Esophagus squamous epithelium (tissue), 4 donors: ENCODE measurements around the gene CEP170B.

Experiments used
- POLR2A ChIP-seq, 4 donors: fragments of 450-650 bp; IDR thresholded peaks; one replicate each; pipeline ENCODE4 v1.6.1; 2017; ENCODE audit warnings: antibody characterized with exemption in 4 of 4, mild to moderate bottlenecking in 4 of 4, moderate library complexity in 3 of 4
- TF ChIP-seq, protein P1 (sequence below), 6 experiments: fragments of 450-650 bp in 4 of 6; fragments of 200-600 bp in 2 of 6; sonication (generic) in 2 of 6; IDR thresholded peaks; one replicate each; pipeline ENCODE4 v1.5.1; 2016 to 2019; ENCODE audit warnings: antibody characterized with exemption in 6 of 6, mild to moderate bottlenecking in 4 of 6, moderate library complexity in 4 of 6

DNA sequence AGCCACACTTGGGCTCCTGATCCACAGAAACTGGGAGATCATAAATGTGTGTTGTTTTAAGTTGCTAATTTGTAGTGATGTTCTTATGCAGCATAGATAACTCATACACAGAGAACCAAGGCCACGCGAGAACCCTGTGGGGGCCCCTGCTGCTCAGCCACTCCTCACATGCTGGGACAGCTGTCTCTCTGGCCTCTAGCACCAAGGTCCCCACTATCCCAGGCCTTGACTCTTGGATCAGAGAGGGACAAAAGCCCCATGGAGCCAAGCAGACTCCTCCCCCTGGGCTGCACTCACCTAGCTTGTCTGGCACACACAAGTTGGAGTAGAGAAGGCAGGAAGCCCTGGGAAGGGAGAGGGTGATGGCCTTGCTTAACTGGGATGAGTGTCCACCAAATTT, 70.9 kb downstream of the CEP170B start:
- TF ChIP-seq, protein P1, sequence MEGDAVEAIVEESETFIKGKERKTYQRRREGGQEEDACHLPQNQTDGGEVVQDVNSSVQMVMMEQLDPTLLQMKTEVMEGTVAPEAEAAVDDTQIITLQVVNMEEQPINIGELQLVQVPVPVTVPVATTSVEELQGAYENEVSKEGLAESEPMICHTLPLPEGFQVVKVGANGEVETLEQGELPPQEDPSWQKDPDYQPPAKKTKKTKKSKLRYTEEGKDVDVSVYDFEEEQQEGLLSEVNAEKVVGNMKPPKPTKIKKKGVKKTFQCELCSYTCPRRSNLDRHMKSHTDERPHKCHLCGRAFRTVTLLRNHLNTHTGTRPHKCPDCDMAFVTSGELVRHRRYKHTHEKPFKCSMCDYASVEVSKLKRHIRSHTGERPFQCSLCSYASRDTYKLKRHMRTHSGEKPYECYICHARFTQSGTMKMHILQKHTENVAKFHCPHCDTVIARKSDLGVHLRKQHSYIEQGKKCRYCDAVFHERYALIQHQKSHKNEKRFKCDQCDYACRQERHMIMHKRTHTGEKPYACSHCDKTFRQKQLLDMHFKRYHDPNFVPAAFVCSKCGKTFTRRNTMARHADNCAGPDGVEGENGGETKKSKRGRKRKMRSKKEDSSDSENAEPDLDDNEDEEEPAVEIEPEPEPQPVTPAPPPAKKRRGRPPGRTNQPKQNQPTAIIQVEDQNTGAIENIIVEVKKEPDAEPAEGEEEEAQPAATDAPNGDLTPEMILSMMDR (IDR thresholded peaks at IDR 0.05) = no peak
- TF ChIP-seq POLR2A (IDR thresholded peaks at IDR 0.05) = no peak
